Activated CD4-positive, alpha-beta T cell treated with anti-CD3 and anti-CD28 coated beads for 1 hour (primary cell): ENCODE data around the gene ZC2HC1B.

ENCODE experiments used
- DNase-seq: peaks from one replicate; pipeline ENCODE4 v3.0.0-alpha.2; 2020

The ZC2HC1B gene

GRCh38 chr6:143936347-143936746, 72.1 kb downstream of the ZC2HC1B start:
- no peak for DNase-seq

GRCh38 chr6:143936778-143937667, 72.7 kb downstream of the ZC2HC1B start:
- DNase-seq: no peak

GRCh38 chr6:143937668-143937970, 73.3 kb downstream of the ZC2HC1B start:
- DNase-seq: no peak

- DNase-seq: no peak
These were observed 75.1 kb downstream of the ZC2HC1B start for GRCh38 chr6:143939364-143939763.

- DNase-seq: peak; percentile 22
These were observed 75.8 kb downstream of the ZC2HC1B start for GRCh38 chr6:143940011-143940597.

GRCh38 chr6:143941852-143942627, 77.8 kb downstream of the ZC2HC1B start:
- peak; percentile 28 for DNase-seq

GRCh38 chr6:143948208-143948607, 83.9 kb downstream of the ZC2HC1B start:
- DNase-seq: no peak

GRCh38 chr6:143949535-143949934, 85.3 kb downstream of the ZC2HC1B start:
- DNase-seq: no peak

GRCh38 chr6:143949962-143950361, 85.7 kb downstream of the ZC2HC1B start:
- DNase-seq: no peak

- DNase-seq: no peak
These were observed 86.6 kb downstream of the ZC2HC1B start for GRCh38 chr6:143950875-143951274.

GRCh38 chr6:143952060-143952778, 87.9 kb downstream of the ZC2HC1B start:
- no peak for DNase-seq

GRCh38 chr6:143952947-143953701, 88.8 kb downstream of the ZC2HC1B start:
- DNase-seq: no peak

- no peak for DNase-seq
These were observed 89.6 kb downstream of the ZC2HC1B start for GRCh38 chr6:143953922-143954321.

GRCh38 chr6:143955971-143956370, 91.7 kb downstream of the ZC2HC1B start:
- no peak for DNase-seq

- no peak for DNase-seq
These were observed 93.5 kb downstream of the ZC2HC1B start for GRCh38 chr6:143957679-143958274.

GRCh38 chr6:143958839-143959399, 94.6 kb downstream of the ZC2HC1B start:
- no peak for DNase-seq

- DNase-seq: no peak
These were observed 95.7 kb downstream of the ZC2HC1B start for GRCh38 chr6:143959927-143960326.

GRCh38 chr6:143961066-143961465, 96.8 kb downstream of the ZC2HC1B start:
- no peak for DNase-seq

- no peak for DNase-seq
These were observed 97.9 kb downstream of the ZC2HC1B start for GRCh38 chr6:143961886-143962878.
